CD14-positive monocyte (primary cell): ENCODE data around the gene COL24A1. TPM values are rescaled to one million over a fixed set of nuclear protein-coding genes. Genes with fewer than 3 reads are reported as not detected.

ENCODE experiments used
- DNase-seq, 3 donors: peaks; one replicate each; pipeline ENCODE4 v3.0.0-alpha.2; 2011 to 2022
- H2AFZ ChIP-seq: 2 replicates; pipeline ENCODE4 v1.6.0; 2012; ENCODE audit warnings: mild to moderate bottlenecking, low read depth, low read length, inconsistent platforms; ENCODE audit not compliant: insufficient read depth, poor library complexity, severe bottlenecking
- H3K27ac ChIP-seq, 2 donors: 1 replicate in 1 of 2; 2 replicates in 1 of 2; pipeline ENCODE4 v1.5.1; 2012 to 2013; ENCODE audit warnings: low read length in 2 of 2, control low read depth in 1 of 2, inconsistent platforms in 1 of 2, low read depth in 1 of 2, mild to moderate bottlenecking in 1 of 2
- H3K27me3 ChIP-seq, 2 donors: one replicate each; pipeline versions ENCODE4 v1.6.0 to v1.6.1; 2011 to 2013; ENCODE audit warnings: low read length in 2 of 2; ENCODE audit not compliant: control insufficient read depth in 2 of 2, insufficient read depth in 2 of 2
- H3K36me3 ChIP-seq, 2 donors: replicated peaks in 1 of 2; 1 replicate in 1 of 2; 2 replicates in 1 of 2; pipeline versions ENCODE4 v1.5.1 to v1.6.1; 2012 to 2013; ENCODE audit warnings: low read length in 2 of 2, control low read depth in 1 of 2, inconsistent platforms in 1 of 2, mild to moderate bottlenecking in 1 of 2; ENCODE audit not compliant: insufficient read depth in 2 of 2, control insufficient read depth in 1 of 2
- H3K4me1 ChIP-seq, 2 donors: 1 replicate in 1 of 2; 2 replicates in 1 of 2; pipeline versions ENCODE4 v1.5.1 to v1.6.1; 2012 to 2013; ENCODE audit warnings: low read length in 2 of 2, control low read depth in 1 of 2, inconsistent platforms in 1 of 2, mild to moderate bottlenecking in 1 of 2, moderate library complexity in 1 of 2; ENCODE audit not compliant: insufficient read depth in 2 of 2, control insufficient read depth in 1 of 2
- H3K4me2 ChIP-seq: replicated peaks from 2 replicates; pipeline ENCODE3; 2012; ENCODE audit warnings: low read length, moderate library complexity, mild to moderate bottlenecking; ENCODE audit not compliant: poor library complexity, severe bottlenecking; ENCODE audit errors: extremely low read depth
- H3K4me3 ChIP-seq, 3 experiments: fragments of 200-600 bp in 1 of 3; sonication (generic) in 1 of 3; replicated peaks in 1 of 3; 1 replicate in 2 of 3; 2 replicates in 1 of 3; pipeline ENCODE4 v1.5.1; 2011 to 2013; ENCODE audit warnings: low read length in 3 of 3, mild to moderate bottlenecking in 3 of 3, control low read depth in 2 of 3, low read depth in 2 of 3, inconsistent platforms in 1 of 3, moderate library complexity in 1 of 3
- H3K79me2 ChIP-seq: 2 replicates; pipeline ENCODE4 v1.6.0; 2012; ENCODE audit warnings: mild to moderate bottlenecking, control low read depth, inconsistent platforms, low read length, moderate library complexity; ENCODE audit not compliant: insufficient read depth
- H3K9ac ChIP-seq: 2 replicates; pipeline ENCODE4 v1.6.0; 2017; ENCODE audit warnings: low read length, mild to moderate bottlenecking; ENCODE audit not compliant: insufficient read depth, poor library complexity, severe bottlenecking
- H3K9me3 ChIP-seq, 2 donors: replicated peaks in 1 of 2; 1 replicate in 1 of 2; 2 replicates in 1 of 2; pipeline versions ENCODE4 v1.5.1 to v1.6.1; 2012 to 2013; ENCODE audit warnings: low read length in 2 of 2, control low read depth in 1 of 2; ENCODE audit not compliant: control insufficient read depth in 1 of 2, insufficient read depth in 1 of 2
- H4K20me1 ChIP-seq: 2 replicates; pipeline ENCODE4 v1.6.0; 2012; ENCODE audit warnings: mild to moderate bottlenecking, low read length, control low read depth, moderate library complexity; ENCODE audit not compliant: insufficient read depth
- H3K27ac Mint-ChIP-seq, 7 donors: one replicate each; pipeline ENCODE4 v1.8.0; 2020; ENCODE audit warnings: mild to moderate bottlenecking in 7 of 7, mixed read lengths in 7 of 7, moderate library complexity in 6 of 7, inconsistent platforms in 2 of 7
- H3K27me3 Mint-ChIP-seq, 3 donors: one replicate each; pipeline ENCODE4 v1.8.0; 2021 to 2022; ENCODE audit warnings: low read depth in 3 of 3, mild to moderate bottlenecking in 3 of 3, mixed read lengths in 3 of 3, moderate library complexity in 3 of 3, inconsistent platforms in 1 of 3
- H3K36me3 Mint-ChIP-seq, 2 donors: one replicate each; pipeline ENCODE4 v1.8.0; 2020; ENCODE audit warnings: mixed read lengths in 2 of 2, inconsistent platforms in 1 of 2, mild to moderate bottlenecking in 1 of 2
- H3K4me1 Mint-ChIP-seq: one replicate; pipeline ENCODE4 v1.8.0; 2020; ENCODE audit warnings: mild to moderate bottlenecking, mixed read lengths
- H3K4me3 Mint-ChIP-seq, 2 donors: one replicate each; pipeline ENCODE4 v1.8.0; 2020; ENCODE audit warnings: mild to moderate bottlenecking in 2 of 2, mixed read lengths in 2 of 2, moderate library complexity in 1 of 2
- H3K9me3 Mint-ChIP-seq, 7 donors: one replicate each; pipeline ENCODE4 v1.8.0; 2020 to 2022; ENCODE audit warnings: mixed read lengths in 7 of 7, mild to moderate bottlenecking in 6 of 7, moderate library complexity in 6 of 7, inconsistent platforms in 2 of 7
- WGBS: methylation state at CpG from one replicate; pipeline ENCODE4 v1.1.5; 2013; ENCODE audit warnings: missing lambda C conversion rate; ENCODE audit not compliant: insufficient coverage; 5-methylcytosine and 5-hydroxymethylcytosine counted together
- intact Hi-C, 2 donors: fragments of 100-400 bp; cut with micrococcal nuclease; formaldehyde crosslinking; loops; one replicate each; pipeline versions ENCODE4 v1.15.0 to v1.15.1; 2023
- polyA plus RNA-seq, 3 donors: library from polyadenylated mRNA; depleted of rRNA in 1 of 3; unstranded in 2 of 3; stranded (reverse) in 1 of 3; fragments of 300-500 nt in 2 of 3; fragments of >200 nt in 1 of 3; fragmentation: Illumina TruSeq in 2 of 3; gene quantifications; 1 replicate in 2 of 3; 2 replicates in 1 of 3; pipeline ENCODE4 v1.2.3, GENCODE V29; 2012 to 2021
- TF ChIP-seq, protein P1 (sequence below): fragments of 200-600 bp; IDR thresholded peaks from one replicate; pipeline ENCODE4 v1.8.0; 2022; ENCODE audit warnings: antibody characterized with exemption, mild to moderate bottlenecking

Gene COL24A1
- polyA plus RNA-seq, 3 donors, result 0.05 to 0.13 TPM; not detected in 1

DNA sequence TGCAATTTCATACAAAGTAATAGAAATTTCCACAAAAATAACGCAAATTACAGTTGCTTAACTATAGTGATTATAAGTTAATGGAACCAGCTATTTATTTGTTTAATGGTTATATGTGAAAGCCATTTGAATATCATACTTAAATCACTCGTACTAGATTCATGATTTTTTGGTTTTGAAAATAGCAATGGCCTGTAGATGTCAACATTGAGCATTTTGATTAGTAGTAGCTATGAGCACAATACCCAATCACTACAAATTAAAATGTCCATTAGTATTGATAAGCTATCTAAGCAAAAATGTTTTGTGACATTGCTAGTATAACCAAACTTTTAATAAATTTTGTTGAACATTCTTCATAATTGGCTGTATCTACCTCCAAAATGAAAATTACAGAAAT is 10.0 kb downstream of the COL24A1 start:
- Histone ChIP-seq H3K4me1 (no peaks in the 10 kb centered on the region), H3K4me2 (no peak overlapping the region), H3K4me3 (no peak overlapping the region), H3K79me2 (no peaks in the 10 kb centered on the region), H3K36me3 (no peaks in the 10 kb centered on the region), H3K27me3 (no peaks in the 10 kb centered on the region), H3K27ac (no peak overlapping the region), H2AFZ (no peak overlapping the region), H4K20me1 (no peaks in the 10 kb centered on the region), H3K9ac (no peak overlapping the region), H3K9me3 (no peaks in the 10 kb centered on the region)
- WGBS, result no CpG with 5 or more reads among the region's 2 CpGs
- intact Hi-C loops, result no loop called here
- peaks cover 0 to 2% (median 0%) of the 10 kb centered on the region in 7 donors for H3K9me3 Mint-ChIP-seq
- H3K4me1 Mint-ChIP-seq, result no peaks in the 10 kb centered on the region
- no peak for DNase-seq
- no peak overlapping the region for H3K27ac Mint-ChIP-seq
- H3K36me3 Mint-ChIP-seq, result peaks cover 0 to 5% of the 10 kb centered on the region in 2 donors
- no peak overlapping the region for H3K4me3 Mint-ChIP-seq
- H3K27me3 Mint-ChIP-seq, result no peaks in the 10 kb centered on the region
- TF ChIP-seq, protein P1, sequence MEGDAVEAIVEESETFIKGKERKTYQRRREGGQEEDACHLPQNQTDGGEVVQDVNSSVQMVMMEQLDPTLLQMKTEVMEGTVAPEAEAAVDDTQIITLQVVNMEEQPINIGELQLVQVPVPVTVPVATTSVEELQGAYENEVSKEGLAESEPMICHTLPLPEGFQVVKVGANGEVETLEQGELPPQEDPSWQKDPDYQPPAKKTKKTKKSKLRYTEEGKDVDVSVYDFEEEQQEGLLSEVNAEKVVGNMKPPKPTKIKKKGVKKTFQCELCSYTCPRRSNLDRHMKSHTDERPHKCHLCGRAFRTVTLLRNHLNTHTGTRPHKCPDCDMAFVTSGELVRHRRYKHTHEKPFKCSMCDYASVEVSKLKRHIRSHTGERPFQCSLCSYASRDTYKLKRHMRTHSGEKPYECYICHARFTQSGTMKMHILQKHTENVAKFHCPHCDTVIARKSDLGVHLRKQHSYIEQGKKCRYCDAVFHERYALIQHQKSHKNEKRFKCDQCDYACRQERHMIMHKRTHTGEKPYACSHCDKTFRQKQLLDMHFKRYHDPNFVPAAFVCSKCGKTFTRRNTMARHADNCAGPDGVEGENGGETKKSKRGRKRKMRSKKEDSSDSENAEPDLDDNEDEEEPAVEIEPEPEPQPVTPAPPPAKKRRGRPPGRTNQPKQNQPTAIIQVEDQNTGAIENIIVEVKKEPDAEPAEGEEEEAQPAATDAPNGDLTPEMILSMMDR, result no peak

DNA sequence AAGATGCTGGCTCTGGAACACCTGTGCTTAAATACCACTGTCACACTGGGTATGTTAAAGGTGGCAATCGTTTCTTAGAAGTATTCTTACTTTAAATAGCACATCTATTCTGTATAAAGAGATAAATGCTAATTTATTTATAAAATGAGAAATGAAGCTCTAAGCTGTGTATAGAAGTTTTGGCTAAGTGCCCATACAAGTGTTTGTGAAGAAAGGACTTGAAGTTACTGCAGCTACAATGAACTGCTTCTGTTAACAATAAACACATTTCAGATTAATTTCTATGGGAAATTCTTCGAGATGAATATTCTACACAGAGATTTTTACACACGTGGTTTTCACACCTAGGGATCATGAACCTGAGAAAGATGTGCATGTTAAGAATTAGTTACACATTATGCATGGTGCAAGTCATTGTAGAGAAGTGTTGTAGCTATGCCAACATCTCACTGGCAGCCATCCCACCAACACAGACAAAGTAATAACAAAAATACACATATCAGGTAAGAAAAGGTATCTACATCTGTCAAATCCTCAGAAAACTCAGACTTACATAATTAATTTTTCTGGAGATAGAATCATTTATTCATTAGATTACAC is 16.2 kb downstream of the COL24A1 start:
- H3K36me3 Mint-ChIP-seq, result peaks cover 0 to 9% of the 10 kb centered on the region in 2 donors
- no peak overlapping the region for H3K4me2 ChIP-seq
- TF ChIP-seq, protein P1, result no peak
- no peak overlapping the region for H3K9ac ChIP-seq
- H3K4me3 ChIP-seq, result no peak overlapping the region
- peaks cover 25% of the 10 kb centered on the region for H3K4me1 Mint-ChIP-seq
- peaks cover 0 to 2% (median 0%) of the 10 kb centered on the region in 7 donors for H3K9me3 Mint-ChIP-seq
- no CpG with 5 or more reads among the region's 3 CpGs for WGBS
- H3K36me3 ChIP-seq, result no peaks in the 10 kb centered on the region
- no peak overlapping the region for H3K27ac ChIP-seq
- no peaks in the 10 kb centered on the region for H4K20me1 ChIP-seq
- no peak overlapping the region for H3K27ac Mint-ChIP-seq
- H2AFZ ChIP-seq, result no peak overlapping the region
- H3K27me3 ChIP-seq, result no peaks in the 10 kb centered on the region
- intact Hi-C loops, result no loop called here
- H3K4me3 Mint-ChIP-seq, result no peak overlapping the region
- no peaks in the 10 kb centered on the region for H3K79me2 ChIP-seq
- DNase-seq, result no peak
- H3K4me1 ChIP-seq, result peaks cover 11 to 15% of the 10 kb centered on the region in 2 donors
- H3K9me3 ChIP-seq, result no peaks in the 10 kb centered on the region
- H3K27me3 Mint-ChIP-seq, result no peaks in the 10 kb centered on the region
